GM12891 (cell line): ENCODE data around the gene PIK3C3.

Source experiments
- DNase-seq: peaks from one replicate; pipeline ENCODE4 v3.0.0; 2011; ENCODE audit warnings: low spot score; ENCODE audit not compliant: insufficient read length
- FAIRE-seq: peaks from 2 replicates; lab custom pipeline; 2011; peaks lifted over from hg19 to GRCh38; lab: Jason Lieb, UNC
- PAX5 ChIP-seq: IDR thresholded peaks from 2 replicates; pipeline ENCODE4 v1.6.1; 2011; ENCODE audit warnings: low read length, moderate library complexity, mild to moderate bottlenecking; ENCODE audit not compliant: insufficient read depth, severe bottlenecking
- POLR2A ChIP-seq: IDR thresholded peaks from 2 replicates; pipeline ENCODE4 v1.6.1; 2011; ENCODE audit warnings: low read depth, low read length, control low read depth
- POLR2AphosphoS5 ChIP-seq: IDR thresholded peaks from 2 replicates; pipeline ENCODE4 v1.6.1; 2011; ENCODE audit warnings: low read depth, low read length, control low read depth
- POU2F2 ChIP-seq: IDR thresholded peaks from 2 replicates; pipeline ENCODE4 v1.6.1; 2011; ENCODE audit warnings: low read depth, mild to moderate bottlenecking, control low read depth, low read length, moderate library complexity
- SPI1 ChIP-seq: IDR thresholded peaks from 2 replicates; pipeline ENCODE4 v1.6.1; 2011; ENCODE audit warnings: low read depth, low read length, control low read depth
- TAF1 ChIP-seq: IDR thresholded peaks from 2 replicates; pipeline ENCODE4 v1.6.1; 2011; ENCODE audit warnings: low read depth, low read length, control low read depth

PIK3C3 gene

DNA sequence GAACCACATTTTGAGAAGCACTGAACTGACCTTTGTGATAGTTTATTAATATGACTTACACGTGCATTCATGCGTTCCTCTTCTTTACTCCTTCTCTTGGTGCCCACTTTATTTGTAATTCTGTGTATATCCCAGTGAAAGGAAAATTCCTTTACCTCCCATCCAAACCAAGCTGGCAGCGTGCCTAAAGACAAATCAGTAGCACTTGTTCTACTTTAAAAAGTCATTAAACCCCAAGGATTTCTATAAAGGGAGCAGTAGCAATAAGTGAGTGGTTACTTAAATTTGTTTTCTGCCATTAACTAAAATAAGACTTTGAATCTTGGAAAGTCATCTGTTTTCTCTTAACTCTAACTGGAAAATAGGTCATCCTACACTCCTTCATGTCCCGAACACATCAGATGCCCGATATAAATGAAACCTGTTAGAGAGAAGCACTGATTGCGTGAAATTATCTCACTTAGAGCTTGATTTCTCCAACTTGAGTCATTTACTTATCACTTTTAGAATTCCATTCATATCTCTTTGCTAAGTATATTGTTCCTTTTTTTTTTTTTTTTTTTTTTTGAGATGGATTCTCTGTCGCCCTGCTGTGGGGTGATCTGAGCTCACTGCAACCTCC lies 10.7 kb downstream of the PIK3C3 start:
- no peak for FAIRE-seq

GRCh38 chr18:41966943-41967342 lies 11.9 kb downstream of the PIK3C3 start:
- TF ChIP-seq SPI1 (no peak), POLR2AphosphoS5 (no peak), TAF1 (no peak), PAX5 (no peak), POU2F2 (no peak), POLR2A (no peak)
- peak; percentile 9 for FAIRE-seq
- DNase-seq = no peak

More for the DNA sequence above, 10.7 kb downstream of the PIK3C3 start:
- TF ChIP-seq POLR2A = no peak
- no peak for TF ChIP-seq PAX5
- TF ChIP-seq POLR2AphosphoS5 = no peak
- no peak for TF ChIP-seq SPI1
- no peak for TF ChIP-seq POU2F2
- TF ChIP-seq TAF1 = no peak
- DNase-seq = no peak

DNA sequence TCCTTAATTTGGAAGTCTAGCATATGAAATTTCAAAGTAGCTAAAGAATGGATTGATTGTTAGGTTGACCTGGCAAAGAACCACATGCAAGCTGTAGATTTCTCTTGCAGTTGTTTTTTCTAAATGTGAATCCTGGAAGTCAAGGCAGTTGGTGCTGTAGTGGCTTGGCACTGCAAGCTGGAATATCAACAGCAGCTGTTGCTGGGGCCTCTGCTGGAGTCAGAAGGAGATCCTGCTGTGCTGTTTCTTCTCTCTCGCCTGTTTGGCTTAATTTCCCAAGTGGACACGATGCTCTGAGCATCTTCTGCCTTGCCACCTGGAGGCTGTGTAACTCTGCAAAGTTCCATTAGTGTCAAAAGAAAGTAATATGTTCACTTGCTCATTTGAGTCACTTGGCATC lies 12.6 kb downstream of the PIK3C3 start:
- FAIRE-seq = no peak
- DNase-seq = no peak

GRCh38 chr18:41969881-41970280 lies 14.8 kb downstream of the PIK3C3 start:
- no peak for TF ChIP-seq SPI1
- no peak for TF ChIP-seq POLR2AphosphoS5
- no peak for TF ChIP-seq POLR2A
- no peak for TF ChIP-seq TAF1
- no peak for TF ChIP-seq POU2F2
- no peak for TF ChIP-seq PAX5
- FAIRE-seq (no peak), DNase-seq (no peak)

More for the DNA sequence above, 12.6 kb downstream of the PIK3C3 start:
- TF ChIP-seq POLR2AphosphoS5 = no peak
- TF ChIP-seq TAF1 = no peak
- no peak for TF ChIP-seq SPI1
- no peak for TF ChIP-seq PAX5
- TF ChIP-seq POLR2A = no peak
- no peak for TF ChIP-seq POU2F2

GRCh38 chr18:41972067-41972925 lies 17.3 kb downstream of the PIK3C3 start:
- DNase-seq (no peak), FAIRE-seq (no peak)
- TF ChIP-seq POLR2AphosphoS5 (no peak), POLR2A (no peak), POU2F2 (no peak), TAF1 (no peak), PAX5 (no peak), SPI1 (no peak)

GRCh38 chr18:41973983-41974382 lies 18.9 kb downstream of the PIK3C3 start:
- TF ChIP-seq POU2F2 = no peak
- no peak for TF ChIP-seq PAX5
- DNase-seq (no peak), FAIRE-seq (no peak)

DNA sequence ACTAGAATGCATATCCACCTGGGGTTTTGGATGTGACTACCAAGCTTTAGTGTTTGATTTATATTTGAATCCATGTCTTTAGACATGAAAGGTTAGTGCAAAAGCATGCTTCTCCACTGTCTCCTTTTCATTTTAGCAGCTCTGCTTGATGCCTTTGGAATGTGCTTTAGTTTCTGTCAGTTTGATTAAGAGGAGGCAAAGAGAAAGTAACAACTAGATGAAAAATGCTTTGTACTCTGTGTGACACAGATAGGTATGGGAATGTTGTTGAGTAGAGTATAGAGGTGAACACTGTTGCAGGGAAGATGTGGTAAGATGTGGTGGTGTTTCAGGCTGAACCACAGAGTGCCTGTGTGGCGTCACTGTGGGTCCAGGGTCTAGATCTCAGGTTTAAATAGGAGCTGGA lies 19.8 kb downstream of the PIK3C3 start:
- FAIRE-seq (no peak), DNase-seq (no peak)
- TF ChIP-seq SPI1 (no peak), TAF1 (no peak), POU2F2 (no peak), POLR2AphosphoS5 (no peak), PAX5 (no peak), POLR2A (no peak)

DNA sequence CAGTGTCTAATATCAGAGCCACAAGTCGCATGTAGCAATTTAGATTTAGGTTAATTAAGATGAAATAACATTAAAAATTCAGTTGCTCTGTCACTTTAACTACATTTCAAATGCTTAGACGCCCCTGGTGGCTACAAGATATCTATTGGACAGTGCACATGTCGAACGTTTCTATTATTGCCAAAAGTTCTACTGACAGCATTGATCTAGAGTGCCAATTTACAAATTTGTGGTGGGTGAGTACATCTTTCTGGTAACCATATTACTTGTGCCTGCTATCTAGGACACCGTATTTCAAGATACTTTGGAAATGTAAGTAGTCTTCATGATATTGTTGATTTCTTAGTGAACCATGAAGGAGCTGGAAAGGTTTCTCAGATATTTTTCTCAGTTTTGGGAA lies 20.2 kb downstream of the PIK3C3 start:
- no peak for TF ChIP-seq POLR2A
- no peak for TF ChIP-seq POLR2AphosphoS5
- TF ChIP-seq POU2F2 = no peak
- TF ChIP-seq TAF1 = no peak
- no peak for TF ChIP-seq SPI1
- no peak for TF ChIP-seq PAX5
- FAIRE-seq (no peak), DNase-seq (no peak)

- DNase-seq = no peak
- TF ChIP-seq POU2F2 (no peak), POLR2A (no peak), TAF1 (no peak), SPI1 (no peak), PAX5 (no peak), POLR2AphosphoS5 (no peak)
- FAIRE-seq = no peak
These were observed 22.2 kb downstream of the PIK3C3 start for GRCh38 chr18:41977233-41977632.
